Neuronal stem cell (in vitro differentiated cells): Measurements from ENCODE around the gene NUDT14.

Experiments
- DNase-seq: peaks from one replicate; pipeline ENCODE4 v3.0.0-alpha.2; 2013; ENCODE audit warnings: low spot score
- H2AFZ ChIP-seq: one replicate; pipeline ENCODE4 v1.6.1; 2013; ENCODE audit warnings: mild to moderate bottlenecking, low read length, inconsistent platforms
- H2AK5ac ChIP-seq: 2 replicates; pipeline ENCODE4 v1.6.1; 2013; ENCODE audit warnings: low read depth, mild to moderate bottlenecking, inconsistent platforms, low read length, moderate library complexity, mixed read lengths
- H2BK120ac ChIP-seq: 2 replicates; pipeline ENCODE4 v1.6.1; 2013; ENCODE audit warnings: low read depth, mild to moderate bottlenecking, inconsistent platforms, low read length, moderate library complexity, mixed read lengths
- H2BK12ac ChIP-seq: one replicate; pipeline ENCODE4 v1.6.1; 2013; ENCODE audit warnings: low read length, inconsistent platforms
- H2BK15ac ChIP-seq: 2 replicates; pipeline ENCODE4 v1.6.1; 2013; ENCODE audit warnings: mild to moderate bottlenecking, low read length, inconsistent platforms, mixed read lengths
- H2BK5ac ChIP-seq: one replicate; pipeline ENCODE4 v1.6.1; 2013; ENCODE audit warnings: inconsistent platforms, mild to moderate bottlenecking, low read length, moderate library complexity
- H3K14ac ChIP-seq: one replicate; pipeline ENCODE4 v1.6.1; 2013; ENCODE audit warnings: low read length, inconsistent platforms
- H3K18ac ChIP-seq: 2 replicates; pipeline ENCODE4 v1.6.1; 2013; ENCODE audit warnings: low read length, inconsistent platforms
- H3K23ac ChIP-seq: 2 replicates; pipeline ENCODE4 v1.6.1; 2013; ENCODE audit warnings: low read depth, mild to moderate bottlenecking, mixed read lengths, low read length, inconsistent platforms; ENCODE audit not compliant: poor library complexity
- H3K27ac ChIP-seq: replicated peaks from 3 replicates; pipeline ENCODE4 v1.5.1; 2013; ENCODE audit warnings: low read length, inconsistent platforms
- H3K27me3 ChIP-seq, 3 experiments: 2 replicates each; pipeline ENCODE4 v1.6.1; 2013; ENCODE audit warnings: low read length in 3 of 3, mild to moderate bottlenecking in 2 of 3, inconsistent platforms in 1 of 3, low read depth in 1 of 3, mixed read lengths in 1 of 3, moderate library complexity in 1 of 3; ENCODE audit not compliant: control insufficient read depth in 3 of 3, insufficient read depth in 3 of 3
- H3K36me3 ChIP-seq, 2 donors: replicated peaks in 1 of 2; 2 replicates each; pipeline ENCODE4 v1.6.1; 2013; ENCODE audit warnings: low read length in 2 of 2; ENCODE audit not compliant: control insufficient read depth in 2 of 2, insufficient read depth in 2 of 2
- H3K4ac ChIP-seq: 2 replicates; pipeline ENCODE4 v1.6.1; 2013; ENCODE audit warnings: inconsistent platforms, mild to moderate bottlenecking, low read length, moderate library complexity
- H3K4me1 ChIP-seq, 2 donors: 1 replicate in 1 of 2; 2 replicates in 1 of 2; pipeline ENCODE4 v1.6.1; 2013; ENCODE audit warnings: low read length in 2 of 2, low read depth in 1 of 2; ENCODE audit not compliant: control insufficient read depth in 2 of 2, insufficient read depth in 1 of 2
- H3K4me2 ChIP-seq: one replicate; pipeline ENCODE4 v1.6.1; 2013; ENCODE audit warnings: mild to moderate bottlenecking, low read length, inconsistent platforms; ENCODE audit not compliant: insufficient read depth, poor library complexity, severe bottlenecking
- H3K4me3 ChIP-seq, 2 donors: 2 replicates each; pipeline ENCODE4 v1.5.1; 2013; ENCODE audit warnings: low read length in 2 of 2, mild to moderate bottlenecking in 2 of 2, inconsistent platforms in 1 of 2, moderate library complexity in 1 of 2
- H3K79me1 ChIP-seq: one replicate; pipeline ENCODE4 v1.6.1; 2013; ENCODE audit warnings: low read depth, mild to moderate bottlenecking, inconsistent platforms, low read length, moderate library complexity
- H3K9ac ChIP-seq: one replicate; pipeline ENCODE4 v1.6.1; 2013; ENCODE audit warnings: mild to moderate bottlenecking, low read depth, low read length, inconsistent platforms; ENCODE audit not compliant: poor library complexity
- H3K9me3 ChIP-seq, 2 donors: replicated peaks in 1 of 2; 2 replicates each; pipeline versions ENCODE3 to v1.6.1; 2013; ENCODE audit warnings: low read length in 2 of 2, mild to moderate bottlenecking in 2 of 2, inconsistent platforms in 1 of 2, low read depth in 1 of 2, mixed read lengths in 1 of 2, moderate library complexity in 1 of 2; ENCODE audit not compliant: control insufficient read depth in 2 of 2, insufficient read depth in 1 of 2
- H4K8ac ChIP-seq: one replicate; pipeline ENCODE4 v1.6.1; 2013; ENCODE audit warnings: low read depth, mild to moderate bottlenecking, inconsistent platforms, low read length, moderate library complexity
- H4K91ac ChIP-seq: one replicate; pipeline ENCODE4 v1.6.1; 2013; ENCODE audit warnings: low read length, low read depth, mild to moderate bottlenecking, inconsistent platforms; ENCODE audit not compliant: poor library complexity
- WGBS, 2 donors: extraction: QIAGEN DNeasy Blood & Tissue Kit; methylation state at CpG; one replicate each; pipeline ENCODE4 v1.1.7; 2013; ENCODE audit warnings: missing lambda C conversion rate in 2 of 2, mixed read lengths in 1 of 2; ENCODE audit not compliant: insufficient read length in 2 of 2, insufficient replicate concordance in 1 of 2; ENCODE audit errors: extremely low coverage in 2 of 2; 5-methylcytosine and 5-hydroxymethylcytosine counted together

NUDT14 gene

GRCh38 chr14:105205673-105206208 is 24.6 kb upstream of the NUDT14 start:
- no CpG with 5 or more reads among the region's 12 CpGs for WGBS, 2 donors
- peaks cover 11 to 15% of the 10 kb centered on the region in 2 donors for H3K4me1 ChIP-seq
- peak overlapping the region; percentile 89 for H3K18ac ChIP-seq
- H2BK15ac ChIP-seq, result no peak overlapping the region
- H3K14ac ChIP-seq, result peak overlapping the region; percentile 99
- H3K27ac ChIP-seq, result no peak overlapping the region
- H3K4ac ChIP-seq, result no peak overlapping the region
- H3K27me3 ChIP-seq, result no peaks in the 10 kb centered on the region
- peak overlapping the region; percentile 81 for H2AK5ac ChIP-seq
- peaks cover 3% of the 10 kb centered on the region for H3K79me1 ChIP-seq
- peak overlapping the region; percentile 73 for H3K23ac ChIP-seq
- H3K4me2 ChIP-seq, result no peak overlapping the region
- H4K91ac ChIP-seq, result no peak overlapping the region
- H2BK5ac ChIP-seq, result peak overlapping the region; percentile 39
- no peak overlapping the region for H2AFZ ChIP-seq
- H3K4me3 ChIP-seq, result no peak overlapping the region
- peaks cover 0 to 2% of the 10 kb centered on the region in 2 donors for H3K9me3 ChIP-seq
- peak overlapping the region; percentile 22 for H2BK12ac ChIP-seq
- H4K8ac ChIP-seq, result no peak overlapping the region
- peak overlapping the region; percentile 60 for H3K9ac ChIP-seq
- H2BK120ac ChIP-seq, result no peak overlapping the region
- H3K36me3 ChIP-seq, result peaks cover 3 to 5% of the 10 kb centered on the region in 2 donors
- DNase-seq, result no peak

GRCh38 chr14:105204931-105205672 is 24.0 kb upstream of the NUDT14 start:
- no CpG with 5 or more reads among the region's 21 CpGs for WGBS, 2 donors
- H3K4ac ChIP-seq, result no peak overlapping the region
- no peak for DNase-seq
- H3K9me3 ChIP-seq, result peaks cover 0 to 2% of the 10 kb centered on the region in 2 donors
- peaks cover 11 to 21% of the 10 kb centered on the region in 2 donors for H3K4me1 ChIP-seq
- no peak overlapping the region for H3K4me2 ChIP-seq
- no peaks in the 10 kb centered on the region for H3K27me3 ChIP-seq
- peaks cover 1 to 3% of the 10 kb centered on the region in 2 donors for H3K36me3 ChIP-seq
- no peak overlapping the region for H2BK120ac ChIP-seq
- H3K9ac ChIP-seq, result peak overlapping the region; percentile 60
- peak overlapping the region; percentile 81 for H2AK5ac ChIP-seq
- H4K91ac ChIP-seq, result no peak overlapping the region
- H3K4me3 ChIP-seq, result no peak overlapping the region
- peak overlapping the region; percentile 71 for H3K14ac ChIP-seq
- peak overlapping the region; percentile 58 for H2BK15ac ChIP-seq
- H2BK5ac ChIP-seq, result peak overlapping the region; percentile 39
- peak overlapping the region; percentile 89 for H3K18ac ChIP-seq
- H4K8ac ChIP-seq, result no peak overlapping the region
- H3K79me1 ChIP-seq, result peaks cover 3% of the 10 kb centered on the region
- no peak overlapping the region for H3K27ac ChIP-seq
- H2AFZ ChIP-seq, result no peak overlapping the region
- peak overlapping the region; percentile 73 for H3K23ac ChIP-seq
- H2BK12ac ChIP-seq, result no peak overlapping the region

GRCh38 chr14:105204206-105204930 is 23.3 kb upstream of the NUDT14 start:
- Histone ChIP-seq H2BK120ac (no peak overlapping the region), H2AK5ac (no peak overlapping the region), H3K4me3 (peak overlapping the region in 1 of 2 donors; percentile 59)

GRCh38 chr14:105203701-105204100 is 22.6 kb upstream of the NUDT14 start:
- no peak overlapping the region for H2BK12ac ChIP-seq
- no peak overlapping the region for H2AFZ ChIP-seq
- H3K4me3 ChIP-seq, result peak overlapping the region in 1 of 2 donors; percentile 32
- no peak overlapping the region for H2AK5ac ChIP-seq
- H3K27ac ChIP-seq, result no peak overlapping the region
- H3K4ac ChIP-seq, result no peak overlapping the region
- peaks cover 0 to 2% (median 0%) of the 10 kb centered on the region in 3 experiments for H3K27me3 ChIP-seq
- H2BK120ac ChIP-seq, result no peak overlapping the region
- no CpG with 5 or more reads among the region's 6 CpGs for whole genome bisulfite sequencing, 2 donors
- H4K91ac ChIP-seq, result no peak overlapping the region
- no peaks in the 10 kb centered on the region for H3K36me3 ChIP-seq
- H3K4me1 ChIP-seq, result peaks cover 11 to 22% of the 10 kb centered on the region in 2 donors
- no peak overlapping the region for H3K4me2 ChIP-seq
- H3K9ac ChIP-seq, result no peak overlapping the region
- peak overlapping the region; percentile 44 for H3K18ac ChIP-seq
- peaks cover 0 to 2% of the 10 kb centered on the region in 2 donors for H3K9me3 ChIP-seq
- H4K8ac ChIP-seq, result no peak overlapping the region
- peaks cover 3% of the 10 kb centered on the region for H3K79me1 ChIP-seq
- H2BK5ac ChIP-seq, result peak overlapping the region; percentile 60
- DNase-seq, result no peak
- H3K14ac ChIP-seq, result no peak overlapping the region
- no peak overlapping the region for H2BK15ac ChIP-seq
- peak overlapping the region; percentile 60 for H3K23ac ChIP-seq

More at GRCh38 chr14:105204206-105204930, 23.3 kb upstream of the NUDT14 start:
- Histone ChIP-seq H3K36me3 (no peaks in the 10 kb centered on the region), H3K27me3 (peaks cover 0 to 2% (median 0%) of the 10 kb centered on the region in 3 experiments), H3K4me2 (no peak overlapping the region), H3K9me3 (peaks cover 0 to 2% of the 10 kb centered on the region in 2 donors), H3K9ac (peak overlapping the region; percentile 44), H3K79me1 (peaks cover 3% of the 10 kb centered on the region), H2BK5ac (peak overlapping the region; percentile 60), H2AFZ (no peak overlapping the region), H2BK12ac (peak overlapping the region; percentile 11), H3K14ac (peak overlapping the region; percentile 71), H3K18ac (peak overlapping the region; percentile 80), H3K23ac (peak overlapping the region; percentile 81), H2BK15ac (peak overlapping the region; percentile 58), H3K4me1 (peaks cover 11 to 22% of the 10 kb centered on the region in 2 donors), H4K8ac (peak overlapping the region; percentile 23), H4K91ac (no peak overlapping the region), H3K27ac (no peak overlapping the region), H3K4ac (peak overlapping the region; percentile 53)
- no CpG with 5 or more reads among the region's 24 CpGs for WGBS, 2 donors
- no peak for DNase-seq
